Measurements from ENCODE around the gene ZNF425. TPM values are rescaled to one million over a fixed set of nuclear protein-coding genes. Genes with fewer than 3 reads are reported as not detected.
"Not testable (repeated sequence)": the region's sequence is repeated elsewhere in the genome, so short reads cannot be mapped to it uniquely, and the experiment has no call there.

Gene ZNF425
- total RNA-seq, 5 donors from 2014 or later (not counting 1 experiment from before 2014, with no cell fraction given) = 0.28 to 2.7 (median 1.9) TPM

DNA sequence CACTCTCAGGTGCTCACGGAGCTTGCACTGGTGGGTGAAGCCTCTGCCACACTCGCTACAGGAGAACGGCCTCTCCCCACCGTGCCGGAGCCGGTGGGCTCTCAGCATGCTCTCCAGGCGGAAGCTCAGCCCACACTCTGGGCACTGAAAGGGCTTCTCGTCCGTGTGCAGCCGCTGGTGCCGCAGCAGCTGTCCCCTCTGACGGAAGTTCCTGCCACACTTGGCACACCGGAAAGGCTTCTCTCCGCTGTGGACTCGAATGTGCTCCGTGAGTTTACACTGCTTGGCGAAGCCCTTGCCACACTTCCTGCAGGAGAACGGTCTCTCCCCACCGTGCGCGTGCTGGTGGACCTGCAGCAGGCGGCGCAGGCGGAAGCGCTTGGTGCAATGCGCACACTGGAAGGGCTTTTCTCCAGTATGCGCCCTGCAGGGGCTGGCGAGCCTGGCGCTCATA, 54.9 kb downstream of the ZNF425 start:
- 94% methylated on average over 25 of the region's 29 CpGs for whole genome bisulfite sequencing (ENCODE audit: insufficient coverage)
- Mint-ChIP-seq H3K36me3 (peaks cover 16% of the 10 kb centered on the region), H3K4me3 (no peak overlapping the region), H3K27ac (no peak overlapping the region), H3K27me3 (no peaks in the 10 kb centered on the region), H3K4me1 (peaks cover 4 to 13% (median 7%) of the 10 kb centered on the region in 3 donors), H3K9me3 (no peaks in the 10 kb centered on the region)
- H3K36me3 ChIP-seq (ENCODE audit: control insufficient read depth in 2 of 2, extremely low read depth in 1 of 2, insufficient read depth in 1 of 2, low read length in 1 of 2) = peaks cover 8 to 39% of the 10 kb centered on the region in 2 donors
- H3K27ac ChIP-seq (ENCODE audit: low read length) = no peak overlapping the region
- no peak for DNase-seq
- H3K9me3 ChIP-seq = no peaks in the 10 kb centered on the region
- ChIA-PET POLR2A (no interaction called here), CTCF (interaction anchor here (0.7 to 1.3 kb wide), 2 partner anchors 48 to 88 kb away, joined by 4 to 6 read pairs; no protein-coding TSS in a partner anchor)
- H3K4me3 ChIP-seq (ENCODE audit: control insufficient read depth in 1 of 2, extremely low read depth in 1 of 2, low read length in 1 of 2) = peak overlapping the region in 1 of 2 donors; percentile 21
- H3K27me3 ChIP-seq (replicated peaks in 1 of 2; ENCODE audit: control insufficient read depth in 2 of 2, extremely low read depth in 1 of 2, insufficient read depth in 2 of 2, low read length in 1 of 2) = no peaks in the 10 kb centered on the region
- H3K4me1 ChIP-seq (ENCODE audit: control insufficient read depth in 1 of 2, extremely low read depth in 1 of 2, insufficient read depth in 2 of 2, low read length in 2 of 2) = peaks cover 0 to 10% of the 10 kb centered on the region in 2 experiments
- ATAC-seq (replicated peaks in 1 of 4) = peak in 1 of 4 experiments; percentile 14

DNA sequence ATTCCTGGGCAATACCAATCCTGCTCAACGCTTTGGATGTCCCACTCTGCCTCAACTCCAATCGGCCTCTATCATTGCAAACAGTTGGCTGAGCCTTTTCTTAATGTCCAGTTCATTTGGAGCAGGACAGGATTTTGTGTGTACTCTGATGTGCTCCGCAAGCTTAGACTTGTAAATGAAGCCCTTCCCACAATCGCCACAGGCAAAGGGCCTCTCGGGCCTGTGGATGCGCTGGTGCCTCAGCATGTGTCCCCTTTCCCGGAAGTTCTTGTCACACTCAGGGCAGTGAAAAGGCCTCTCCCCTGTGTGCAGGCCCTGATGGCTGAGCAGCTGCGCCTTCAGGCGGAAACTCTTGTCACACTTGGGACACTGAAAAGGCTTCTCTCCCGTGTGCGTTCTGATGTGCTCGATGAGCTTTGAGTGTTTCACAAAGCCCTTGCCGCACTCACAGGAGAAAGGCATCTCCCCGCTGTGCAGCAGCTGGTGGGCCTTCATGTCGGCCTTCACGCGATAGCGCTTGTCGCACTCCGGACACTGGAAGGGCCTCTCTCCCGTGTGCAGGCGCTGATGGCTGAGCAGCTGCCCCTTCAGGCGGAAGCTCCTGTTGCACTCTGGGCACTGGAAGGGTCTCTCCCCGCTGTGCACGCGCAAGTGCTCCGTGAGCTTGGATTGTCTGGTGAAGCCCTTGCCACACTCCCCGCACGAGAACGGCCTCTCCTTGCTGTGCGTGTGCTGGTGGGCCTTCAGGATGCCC, 55.6 kb downstream of the ZNF425 start:
- Mint-ChIP-seq H3K4me3 (no peak overlapping the region), H3K27ac (no peak overlapping the region), H3K36me3 (peaks cover 16% of the 10 kb centered on the region), H3K4me1 (peaks cover 4 to 15% (median 8%) of the 10 kb centered on the region in 3 donors), H3K27me3 (no peaks in the 10 kb centered on the region), H3K9me3 (no peaks in the 10 kb centered on the region)
- Histone ChIP-seq H3K27ac (ENCODE audit: low read length) (no peak overlapping the region), H3K36me3 (ENCODE audit: control insufficient read depth in 2 of 2, extremely low read depth in 1 of 2, insufficient read depth in 1 of 2, low read length in 1 of 2) (peaks cover 8 to 39% of the 10 kb centered on the region in 2 donors), H3K27me3 (replicated peaks in 1 of 2; ENCODE audit: control insufficient read depth in 2 of 2, extremely low read depth in 1 of 2, insufficient read depth in 2 of 2, low read length in 1 of 2) (no peaks in the 10 kb centered on the region), H3K4me3 (ENCODE audit: control insufficient read depth in 1 of 2, extremely low read depth in 1 of 2, low read length in 1 of 2) (no peak overlapping the region), H3K4me1 (ENCODE audit: control insufficient read depth in 1 of 2, extremely low read depth in 1 of 2, insufficient read depth in 2 of 2, low read length in 2 of 2) (peaks cover 0 to 13% of the 10 kb centered on the region in 2 experiments), H3K9me3 (no peaks in the 10 kb centered on the region)
- CTCF ChIA-PET = interaction anchor here in 1 of 2 donors (0.5 to 0.7 kb wide), 2 partner anchors 38 to 47 kb away, joined by 4 read pairs; no protein-coding TSS in a partner anchor
- POLR2A ChIA-PET = no interaction called here
- DNase-seq = no peak
- ATAC-seq (replicated peaks in 1 of 4) = no peak
- WGBS (ENCODE audit: insufficient coverage) = 97% methylated on average over 31 of the region's 31 CpGs

- Histone ChIP-seq H3K4me1 (ENCODE audit: control insufficient read depth in 1 of 2, extremely low read depth in 1 of 2, insufficient read depth in 2 of 2, low read length in 2 of 2) (peaks cover 2 to 23% of the 10 kb centered on the region in 2 experiments), H3K4me3 (ENCODE audit: control insufficient read depth in 1 of 2, extremely low read depth in 1 of 2, low read length in 1 of 2) (no peak overlapping the region), H3K27me3 (replicated peaks in 1 of 2; ENCODE audit: control insufficient read depth in 2 of 2, extremely low read depth in 1 of 2, insufficient read depth in 2 of 2, low read length in 1 of 2) (peaks cover 0 to 3% of the 10 kb centered on the region in 2 experiments), H3K27ac (ENCODE audit: low read length) (no peak overlapping the region), H3K9me3 (no peaks in the 10 kb centered on the region), H3K36me3 (ENCODE audit: control insufficient read depth in 2 of 2, extremely low read depth in 1 of 2, insufficient read depth in 1 of 2, low read length in 1 of 2) (peaks cover 8 to 30% of the 10 kb centered on the region in 2 donors)
- POLR2A ChIA-PET = no interaction called here
- DNase-seq (peak in 1 of 35 experiments; percentile 16), ATAC-seq (replicated peaks in 1 of 4) (no peak)
- Mint-ChIP-seq H3K27ac (peak overlapping the region; percentile 34), H3K36me3 (peaks cover 8% of the 10 kb centered on the region), H3K27me3 (no peaks in the 10 kb centered on the region), H3K9me3 (no peaks in the 10 kb centered on the region), H3K4me3 (no peak overlapping the region), H3K4me1 (peaks cover 3 to 14% (median 11%) of the 10 kb centered on the region in 3 donors)
- 65% methylated on average over 2 of the region's 4 CpGs for WGBS (ENCODE audit: insufficient coverage)
- CTCF ChIA-PET = interaction anchor here in 1 of 2 donors (0.6 to 1.8 kb wide), 2 partner anchors 40 to 63 kb away, joined by 4 to 6 read pairs; no protein-coding TSS in a partner anchor
These were observed 58.3 kb downstream of the ZNF425 start for GRCh38 chr7:149067869-149068268.

- Histone ChIP-seq H3K9me3 (no peaks in the 10 kb centered on the region), H3K27ac (ENCODE audit: low read length) (no peak overlapping the region), H3K27me3 (replicated peaks in 1 of 2; ENCODE audit: control insufficient read depth in 2 of 2, extremely low read depth in 1 of 2, insufficient read depth in 2 of 2, low read length in 1 of 2) (peaks cover 0 to 3% of the 10 kb centered on the region in 2 experiments), H3K4me3 (ENCODE audit: control insufficient read depth in 1 of 2, extremely low read depth in 1 of 2, low read length in 1 of 2) (no peak overlapping the region), H3K4me1 (ENCODE audit: control insufficient read depth in 1 of 2, extremely low read depth in 1 of 2, insufficient read depth in 2 of 2, low read length in 2 of 2) (peaks cover 2 to 14% of the 10 kb centered on the region in 2 experiments), H3K36me3 (ENCODE audit: control insufficient read depth in 2 of 2, extremely low read depth in 1 of 2, insufficient read depth in 1 of 2, low read length in 1 of 2) (peaks cover 0 to 3% of the 10 kb centered on the region in 2 donors)
- Mint-ChIP-seq H3K36me3 (peaks cover 3% of the 10 kb centered on the region), H3K27ac (no peak overlapping the region), H3K4me3 (peak overlapping the region in 1 of 3 donors; percentile 63), H3K27me3 (no peaks in the 10 kb centered on the region), H3K4me1 (peaks cover 3 to 11% (median 10%) of the 10 kb centered on the region in 3 donors), H3K9me3 (no peaks in the 10 kb centered on the region)
- CTCF ChIA-PET = interaction anchor here in 1 of 2 donors (2.2 kb wide), 1 partner anchor 58 kb away, joined by 7 read pairs; no protein-coding TSS in a partner anchor
- POLR2A ChIA-PET = no interaction called here
- DNase-seq (no peak), ATAC-seq (replicated peaks in 1 of 4) (no peak)
These were observed 62.6 kb downstream of the ZNF425 start for GRCh38 chr7:149063476-149063875.

GRCh38 chr7:149062217-149062899, 63.8 kb downstream of the ZNF425 start:
- not testable (repeated sequence) for DNase-seq

DNA sequence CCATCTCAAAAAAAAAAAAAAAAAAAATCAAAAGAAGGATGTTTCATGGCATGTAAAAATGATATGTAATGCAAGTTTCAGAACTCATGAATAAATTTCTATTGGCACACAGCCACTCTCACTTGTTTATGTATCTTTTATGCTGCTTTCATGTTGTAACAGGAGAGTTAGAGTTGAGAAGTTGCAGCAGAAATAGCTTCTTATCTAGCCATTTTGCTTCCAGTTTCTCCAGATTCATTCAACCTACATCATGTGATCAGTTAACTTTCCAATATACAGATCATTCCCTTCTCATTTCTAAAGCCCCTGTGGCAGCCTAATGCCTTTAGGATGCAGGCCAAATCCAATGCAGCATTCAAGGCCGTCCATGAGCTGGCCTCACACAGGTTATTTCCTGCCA, 66.0 kb downstream of the ZNF425 start:
- no peaks in the 10 kb centered on the region for H3K36me3 ChIP-seq (ENCODE audit: control insufficient read depth in 2 of 2, extremely low read depth in 1 of 2, insufficient read depth in 1 of 2, low read length in 1 of 2)
- DNase-seq (no peak), ATAC-seq (replicated peaks in 1 of 4) (no peak)
- no peak overlapping the region for H3K27ac ChIP-seq (ENCODE audit: low read length)
- Mint-ChIP-seq H3K9me3 (no peaks in the 10 kb centered on the region), H3K4me3 (no peak overlapping the region), H3K27ac (no peak overlapping the region), H3K36me3 (no peaks in the 10 kb centered on the region), H3K27me3 (no peaks in the 10 kb centered on the region), H3K4me1 (peaks cover 1 to 5% (median 4%) of the 10 kb centered on the region in 3 donors)
- H3K27me3 ChIP-seq (replicated peaks in 1 of 2; ENCODE audit: control insufficient read depth in 2 of 2, extremely low read depth in 1 of 2, insufficient read depth in 2 of 2, low read length in 1 of 2) = peaks cover 0 to 1% of the 10 kb centered on the region in 2 experiments
- ChIA-PET CTCF (interaction anchor here in 1 of 2 donors (0.7 to 1.0 kb wide), 3 partner anchors 13 to 88 kb away, joined by 3 to 6 read pairs (median 3); no protein-coding TSS in a partner anchor), POLR2A (no interaction called here)
- no peak overlapping the region for H3K4me3 ChIP-seq (ENCODE audit: control insufficient read depth in 1 of 2, extremely low read depth in 1 of 2, low read length in 1 of 2)
- peaks cover 2 to 7% of the 10 kb centered on the region in 2 experiments for H3K4me1 ChIP-seq (ENCODE audit: control insufficient read depth in 1 of 2, extremely low read depth in 1 of 2, insufficient read depth in 2 of 2, low read length in 2 of 2)
- no peaks in the 10 kb centered on the region for H3K9me3 ChIP-seq
- WGBS (ENCODE audit: insufficient coverage) = 90% methylated on average over 1 of the region's 1 CpG

More at GRCh38 chr7:149062217-149062899, 63.8 kb downstream of the ZNF425 start:
- H3K9me3 ChIP-seq; H3K4me3 ChIP-seq (ENCODE audit: control insufficient read depth in 1 of 2, extremely low read depth in 1 of 2, low read length in 1 of 2); H3K27me3 ChIP-seq (replicated peaks in 1 of 2; ENCODE audit: control insufficient read depth in 2 of 2, extremely low read depth in 1 of 2, insufficient read depth in 2 of 2, low read length in 1 of 2); H3K27ac Mint-ChIP-seq; H3K9me3 Mint-ChIP-seq; ATAC-seq (replicated peaks in 1 of 4); H3K4me3 Mint-ChIP-seq; H3K36me3 ChIP-seq (ENCODE audit: control insufficient read depth in 2 of 2, extremely low read depth in 1 of 2, insufficient read depth in 1 of 2, low read length in 1 of 2); H3K27ac ChIP-seq (ENCODE audit: low read length); H3K27me3 Mint-ChIP-seq; H3K36me3 Mint-ChIP-seq; H3K4me1 Mint-ChIP-seq: not testable (repeated sequence)
- H3K4me1 ChIP-seq (ENCODE audit: control insufficient read depth in 1 of 2, extremely low read depth in 1 of 2, insufficient read depth in 2 of 2, low read length in 2 of 2) = peaks cover 2 to 14% of the 10 kb centered on the region in 2 experiments
- ChIA-PET CTCF (interaction anchor here in 1 of 2 donors (0.7 to 2.2 kb wide), 2 partner anchors 37 to 57 kb away, joined by 3 to 7 read pairs; no protein-coding TSS in a partner anchor), POLR2A (interaction anchor here in 1 of 2 donors (0.7 kb wide), 1 partner anchor 33 kb away, joined by 9 read pairs; no protein-coding TSS in a partner anchor)
- WGBS (ENCODE audit: insufficient coverage) = 89% methylated on average over 5 of the region's 10 CpGs
